ENCODE measurements around the gene GCLC.
"Not testable (repeated sequence)": the region's sequence is repeated elsewhere in the genome, so short reads cannot be mapped to it uniquely, and the experiment has no call there.

The GCLC gene

DNA sequence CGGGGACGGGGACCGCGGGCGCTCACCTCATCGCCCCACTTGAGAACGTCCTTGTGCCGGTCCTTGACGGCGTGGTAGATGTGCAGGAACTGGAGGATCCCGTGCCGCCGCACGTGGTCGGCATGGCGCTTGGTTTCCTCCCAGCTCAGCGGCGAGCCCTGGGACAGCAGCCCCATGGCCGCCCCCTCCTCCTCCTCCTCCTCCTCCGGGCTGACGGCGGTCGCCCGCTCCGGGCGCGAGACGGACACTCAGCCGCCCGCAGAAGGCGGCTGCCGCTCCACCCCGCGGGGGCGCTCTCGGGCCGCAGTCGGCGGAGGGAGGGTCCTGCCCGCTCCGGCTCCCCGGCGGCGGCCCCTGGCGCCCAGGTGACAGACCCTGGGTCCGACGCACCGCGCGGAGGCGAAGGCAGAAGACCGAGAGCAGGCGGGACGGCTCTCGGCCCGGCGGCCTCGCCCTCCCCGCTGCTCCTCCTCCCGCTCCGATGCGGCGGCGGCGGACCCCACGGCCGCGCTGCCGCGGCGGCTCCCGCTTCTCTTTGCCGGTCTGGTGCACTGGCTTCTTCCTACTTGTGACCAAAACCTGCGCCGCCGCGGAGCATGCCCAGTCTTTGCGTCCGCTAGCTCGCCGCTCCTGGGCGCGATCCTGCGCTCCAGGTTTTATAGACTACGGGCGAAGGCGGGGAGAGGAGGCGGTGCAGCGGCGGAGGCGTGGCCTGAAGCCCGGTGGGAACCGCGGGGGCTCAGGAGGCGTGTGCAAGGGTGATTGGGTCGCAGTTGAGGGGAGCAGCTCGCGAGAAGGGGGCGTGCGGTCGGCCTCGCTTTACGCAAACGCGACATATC, at the start of gene GCLC:
TSS of gene GCLC (minus strand) at position 632 of the 839 bp plus-strand sequence. CDS start at position 176, 456 bp downstream.
- peak; percentile 94 for DNase-seq

DNA sequence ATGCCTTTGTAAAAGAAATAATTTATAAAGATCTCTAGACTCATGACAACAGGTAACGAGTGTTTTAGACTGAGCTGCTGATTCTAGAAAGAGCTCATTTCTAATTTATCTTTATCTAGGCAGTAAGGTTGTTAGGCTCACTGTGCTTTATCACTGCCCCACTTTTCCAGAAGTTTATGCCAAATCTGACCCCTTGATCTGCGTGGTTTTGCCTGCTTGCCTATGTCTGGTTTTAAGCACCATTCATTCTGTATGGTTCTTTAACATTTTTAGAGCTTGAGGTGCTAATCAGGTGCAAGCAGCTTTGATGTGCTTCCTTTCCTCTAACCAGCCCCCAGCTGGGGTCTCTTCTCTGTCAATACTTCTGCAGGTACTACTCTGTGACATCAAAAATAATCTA, 49.7 kb upstream of the GCLC start:
- DNase-seq, result no peak

DNA sequence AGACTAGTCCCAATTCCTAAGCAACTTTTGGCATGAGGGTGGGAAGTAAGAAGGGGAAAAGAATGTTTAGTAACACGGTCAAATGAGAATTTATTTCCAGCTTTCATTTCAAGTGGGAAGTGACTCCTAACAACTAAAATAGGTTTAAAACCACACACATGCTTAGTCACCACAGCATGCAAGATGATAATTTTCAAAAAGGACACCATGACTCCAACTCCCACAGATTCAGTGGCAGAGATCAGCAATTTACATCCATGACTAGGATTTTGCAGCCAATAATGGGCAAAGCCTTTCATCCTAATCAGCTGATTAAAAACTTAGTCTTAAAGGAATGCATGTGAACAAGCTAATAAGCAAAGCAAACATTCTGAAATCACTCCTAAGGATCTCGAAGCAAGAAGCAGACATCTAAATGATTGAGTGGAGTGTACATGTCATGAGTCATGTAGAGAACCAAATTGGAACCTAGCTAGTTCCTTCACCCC, 48.1 kb upstream of the GCLC start:
- no peak for DNase-seq

DNA sequence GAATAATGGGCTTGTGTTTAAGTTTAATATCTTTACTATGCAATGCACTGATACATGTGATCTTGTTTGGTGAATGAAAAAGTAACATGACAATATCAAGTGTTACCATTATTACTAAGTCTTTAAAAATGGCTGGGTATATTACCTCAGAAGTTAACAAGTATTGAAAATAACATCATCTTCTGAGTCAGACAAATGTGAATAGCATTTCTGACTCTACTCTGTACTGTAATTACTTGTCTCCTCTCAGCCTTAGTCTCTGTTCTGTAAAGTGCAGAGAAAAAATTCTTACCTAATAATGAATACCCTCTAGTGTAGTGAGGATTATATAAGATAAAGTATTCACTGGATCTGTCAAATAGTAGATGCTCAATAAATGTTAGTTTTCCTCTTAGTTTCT, 47.0 kb upstream of the GCLC start:
- DNase-seq, result no peak

DNA sequence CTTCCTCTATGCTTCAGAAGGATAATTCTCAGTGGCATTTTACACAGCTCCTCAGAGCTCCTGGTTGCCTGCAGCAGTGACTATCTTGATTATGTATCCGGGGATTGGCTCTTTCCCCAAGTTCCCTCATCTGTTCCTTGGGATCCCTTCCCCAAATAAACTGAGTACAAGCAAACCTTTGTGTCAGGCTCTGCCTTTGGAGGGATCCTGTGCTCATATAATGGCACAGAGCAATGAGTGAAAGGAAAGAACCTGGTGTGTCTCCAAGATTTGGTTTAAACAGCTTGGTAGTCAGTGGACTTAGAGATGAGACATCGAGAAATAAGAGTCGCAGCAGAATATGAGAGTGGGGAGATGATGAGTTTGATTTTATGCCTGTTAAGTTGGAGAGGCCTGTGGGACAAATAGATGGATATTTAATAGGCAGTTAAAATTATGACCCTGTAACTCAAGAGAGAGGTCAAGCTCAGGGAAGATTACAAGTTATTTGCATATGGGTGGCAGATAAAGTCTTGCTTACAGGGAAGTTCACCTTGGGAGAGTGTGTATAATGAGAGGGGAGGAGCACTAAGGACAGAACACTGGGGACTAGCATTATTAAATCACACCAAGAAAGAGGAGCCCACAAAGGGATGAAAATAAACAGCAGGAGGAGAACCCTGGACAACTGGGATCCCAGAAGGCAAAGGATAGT, 44.1 kb upstream of the GCLC start:
- no peak for DNase-seq

DNA sequence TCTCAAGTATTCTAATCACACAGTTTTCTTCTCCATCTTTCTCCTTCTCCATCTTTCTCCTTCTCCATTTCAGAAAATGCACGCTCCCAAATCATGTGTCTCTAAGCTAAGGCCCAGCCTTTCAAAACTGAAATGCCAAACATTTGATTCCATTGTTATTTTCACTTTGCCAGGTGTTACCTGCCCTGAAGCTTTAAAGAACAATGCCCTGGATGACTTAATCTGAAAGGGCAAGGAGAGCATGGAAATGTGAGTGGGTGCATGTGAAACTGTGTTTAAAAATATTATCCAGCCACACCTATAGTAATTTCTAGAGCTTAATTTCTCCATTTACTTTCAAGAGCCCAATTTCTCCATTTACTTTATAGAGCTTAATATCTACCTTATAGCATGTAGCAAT, 42.4 kb upstream of the GCLC start:
- no peak for DNase-seq

DNA sequence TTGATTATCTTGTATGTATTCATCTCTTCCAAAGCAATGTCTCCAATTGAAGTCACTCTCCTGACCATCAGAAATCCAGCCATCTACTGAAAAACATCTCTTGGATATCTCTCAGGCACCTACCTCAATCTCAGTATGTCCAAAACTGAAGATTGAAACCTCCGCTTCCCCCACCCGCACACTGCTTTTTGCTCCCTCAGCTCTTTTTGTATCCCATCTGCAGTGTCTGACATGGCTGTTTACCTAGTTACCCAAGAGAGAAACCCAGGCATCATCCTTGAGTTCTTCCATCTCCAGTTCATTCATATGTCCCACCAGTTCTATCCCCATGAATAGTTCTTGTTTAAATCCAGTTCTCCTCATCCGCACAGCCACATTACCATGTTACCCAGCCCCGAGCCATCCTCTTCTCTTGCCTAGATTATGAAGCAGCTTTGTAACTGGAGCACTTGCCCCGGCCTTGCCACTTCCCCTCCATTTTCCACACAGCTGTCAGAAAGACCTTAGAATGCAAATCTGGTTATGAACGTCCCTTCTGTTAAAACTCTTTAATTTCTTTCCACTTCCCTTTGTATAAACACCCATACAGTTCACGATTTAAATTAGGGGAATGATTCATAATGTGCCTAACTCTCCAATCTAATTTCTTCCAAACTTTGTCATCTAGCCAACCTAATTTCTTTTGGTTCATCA, 40.5 kb upstream of the GCLC start:
- DNase-seq, result no peak

DNA sequence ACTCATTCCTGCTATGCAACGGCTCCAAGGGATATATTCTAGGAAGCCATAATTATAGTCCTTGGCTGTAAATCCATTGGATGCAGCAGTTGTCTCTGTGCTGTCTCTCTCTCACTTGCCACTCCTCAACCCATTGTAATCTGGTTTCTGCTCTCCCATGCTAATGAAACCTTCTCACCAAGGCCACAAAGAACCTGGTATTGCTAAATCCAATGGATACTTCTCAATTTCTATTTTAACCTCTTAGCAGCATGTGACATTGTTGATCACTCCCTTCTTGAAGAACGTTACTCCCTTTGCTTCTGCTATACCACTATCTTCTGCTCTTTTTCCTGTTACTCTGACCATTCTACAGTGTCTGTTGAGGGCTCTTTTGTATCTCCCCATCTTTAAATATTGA, 39.8 kb upstream of the GCLC start:
- no peak for DNase-seq

DNA sequence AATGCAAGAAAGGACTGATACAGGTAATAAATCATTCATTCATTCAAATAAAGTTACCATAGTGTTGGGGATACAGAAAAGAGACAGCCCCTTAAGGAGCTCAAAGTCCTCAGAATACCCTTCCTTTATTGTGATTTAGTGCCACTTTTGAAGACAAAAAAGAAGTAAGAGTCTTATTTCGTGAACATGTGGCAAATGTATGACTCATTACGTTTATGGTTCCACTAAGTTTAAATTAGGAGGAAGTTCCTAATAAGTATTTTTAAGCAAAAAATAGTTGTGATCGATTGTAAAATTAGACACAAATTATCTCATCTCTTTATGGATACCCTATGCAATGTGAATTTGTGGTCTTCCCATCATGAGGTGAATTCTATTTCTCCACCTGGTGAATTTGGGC, 38.5 kb upstream of the GCLC start:
- no peak for DNase-seq

DNA sequence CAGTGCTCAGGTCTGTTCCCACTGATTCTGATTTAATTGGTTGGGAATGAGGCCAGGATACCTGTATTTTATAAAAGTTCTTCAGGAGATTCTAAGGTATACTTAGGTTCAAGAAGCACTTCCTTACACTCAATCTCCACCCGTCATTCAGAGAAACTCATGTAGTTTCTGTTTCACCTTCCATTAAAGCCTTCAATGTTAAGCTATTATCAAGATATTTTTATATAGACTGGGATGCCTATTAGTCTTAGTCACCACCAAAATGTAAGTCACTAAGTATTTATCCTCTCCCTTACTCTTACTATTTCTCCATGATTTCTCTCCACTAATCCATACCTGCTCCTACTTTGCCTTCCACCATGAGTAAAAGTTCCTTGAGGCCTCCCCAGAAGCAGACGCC, 38.1 kb upstream of the GCLC start:
- DNase-seq, result no peak

DNA sequence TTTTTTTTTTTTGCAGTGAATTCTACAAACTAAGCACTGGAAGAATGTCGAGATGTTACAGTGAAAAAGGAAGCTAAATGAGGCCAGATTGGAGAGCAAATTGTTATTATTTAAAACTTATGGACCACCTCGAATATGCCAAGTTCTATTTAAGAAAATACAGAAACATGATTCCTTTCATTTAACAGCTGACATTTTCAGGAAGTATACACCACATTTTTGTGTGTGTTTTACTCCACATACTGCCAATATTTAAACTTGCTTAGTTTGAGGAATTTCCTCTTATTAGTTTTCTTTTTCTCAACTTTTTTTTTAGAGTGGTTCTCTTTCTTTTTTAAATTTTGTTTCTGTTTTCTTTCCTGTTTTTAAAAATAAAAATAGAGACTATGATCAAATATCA, 37.0 kb upstream of the GCLC start:
- DNase-seq, result no peak

DNA sequence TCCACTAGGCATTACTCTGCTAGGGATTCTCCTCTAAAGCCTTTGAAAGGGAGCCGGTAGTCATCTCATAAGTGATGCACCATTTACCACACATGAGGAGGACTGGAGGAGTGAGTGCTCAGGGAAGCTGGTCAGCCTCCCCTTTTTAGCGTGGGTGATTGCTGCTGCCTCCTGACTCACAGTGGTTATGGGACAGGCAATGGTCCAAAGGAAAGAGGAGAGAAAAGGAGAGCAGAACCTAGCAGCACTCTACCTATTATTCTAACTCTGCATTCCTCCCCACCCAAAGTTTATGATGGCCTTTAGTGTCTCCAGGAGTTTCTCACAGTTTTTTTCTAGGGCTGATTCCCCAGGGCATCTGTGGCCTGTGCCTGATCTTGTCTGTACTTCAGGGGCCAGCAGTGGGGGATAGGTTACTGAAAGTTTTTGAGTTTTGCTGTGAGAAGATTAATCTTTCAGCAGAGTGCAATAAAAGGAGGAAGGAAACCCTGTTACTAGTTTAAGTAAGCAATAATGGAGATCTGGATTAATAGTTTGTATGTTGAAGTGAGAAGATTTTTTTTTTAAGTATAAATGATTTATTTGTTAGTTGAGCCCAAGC, 36.4 kb upstream of the GCLC start:
- no peak for DNase-seq

DNA sequence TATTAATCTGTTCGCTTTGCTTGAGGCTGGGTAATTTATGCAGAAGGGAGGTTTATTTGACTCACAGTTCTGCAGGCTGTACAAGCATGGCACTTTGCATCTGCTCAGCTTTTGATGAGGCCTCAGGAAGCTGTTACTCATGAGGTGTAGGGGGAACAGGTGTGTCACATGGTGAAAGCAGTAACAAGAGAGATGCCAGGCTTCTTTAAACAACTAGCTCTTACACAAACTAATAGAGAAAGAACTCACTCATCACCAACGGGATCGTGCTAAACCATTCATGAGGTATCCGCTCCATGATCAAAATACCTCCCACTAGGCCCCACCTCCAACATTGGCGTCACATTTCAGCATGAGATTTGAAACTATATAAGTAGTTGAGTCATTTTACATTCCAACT, 34.4 kb upstream of the GCLC start:
- peak; percentile 68 for DNase-seq

DNA sequence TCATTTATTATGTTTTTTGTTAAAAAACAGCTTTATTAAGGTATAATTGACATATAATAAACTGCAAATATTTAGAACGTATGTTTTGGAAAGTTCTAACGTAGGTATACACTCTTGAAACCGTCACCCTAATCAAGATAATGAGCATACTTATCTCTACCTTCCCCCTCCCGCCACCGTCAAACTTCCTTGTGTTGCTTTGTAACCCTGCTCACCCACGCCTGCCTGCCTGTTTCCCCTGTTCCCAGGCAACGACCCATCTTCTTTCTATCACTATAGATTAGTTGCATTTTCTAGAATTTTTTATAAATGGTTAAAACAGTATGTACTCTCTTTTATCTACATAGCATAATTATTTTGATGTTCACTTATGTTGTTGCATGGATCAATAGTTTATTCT, 33.5 kb upstream of the GCLC start:
- DNase-seq, result no peak

DNA sequence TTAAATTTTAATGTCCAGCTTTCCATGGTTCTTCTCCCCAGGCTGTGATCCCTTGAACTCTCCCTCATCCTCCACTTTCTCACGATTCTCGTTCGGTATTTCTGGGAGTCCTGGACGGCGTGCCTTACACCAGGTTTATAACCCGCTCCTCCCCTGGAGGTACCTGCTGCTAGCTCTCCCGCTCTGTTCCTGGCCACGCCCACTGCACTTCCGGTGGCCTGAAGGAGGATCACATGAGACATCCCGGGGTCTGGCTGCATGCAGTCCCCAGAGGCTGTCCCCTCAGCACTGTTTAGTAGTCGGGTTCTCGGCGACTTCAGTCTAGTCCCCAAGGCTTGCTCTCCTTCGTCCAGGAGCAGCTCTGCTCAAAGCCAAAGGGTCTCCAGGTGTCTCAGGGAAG, 28.4 kb upstream of the GCLC start:
- no peak for DNase-seq

DNA sequence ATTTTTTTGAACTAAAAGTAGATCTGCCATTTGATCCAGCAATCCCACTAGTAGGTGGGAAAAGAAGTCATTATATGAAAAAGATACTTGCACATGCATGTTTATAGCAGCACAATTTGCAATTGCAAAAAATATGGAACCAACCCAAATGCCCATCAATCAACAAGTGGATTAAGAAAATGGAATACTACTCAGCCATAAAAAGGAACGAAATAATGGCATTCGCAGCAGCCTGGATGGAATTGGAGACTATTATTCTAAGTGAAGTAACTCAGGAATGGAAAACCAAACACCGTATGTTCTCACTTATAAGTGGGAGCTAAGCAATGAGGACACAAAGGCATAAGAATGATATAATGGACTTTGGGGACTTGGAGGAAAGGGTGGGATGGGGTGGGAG, 27.5 kb upstream of the GCLC start:
- DNase-seq, result not testable (repeated sequence)

DNA sequence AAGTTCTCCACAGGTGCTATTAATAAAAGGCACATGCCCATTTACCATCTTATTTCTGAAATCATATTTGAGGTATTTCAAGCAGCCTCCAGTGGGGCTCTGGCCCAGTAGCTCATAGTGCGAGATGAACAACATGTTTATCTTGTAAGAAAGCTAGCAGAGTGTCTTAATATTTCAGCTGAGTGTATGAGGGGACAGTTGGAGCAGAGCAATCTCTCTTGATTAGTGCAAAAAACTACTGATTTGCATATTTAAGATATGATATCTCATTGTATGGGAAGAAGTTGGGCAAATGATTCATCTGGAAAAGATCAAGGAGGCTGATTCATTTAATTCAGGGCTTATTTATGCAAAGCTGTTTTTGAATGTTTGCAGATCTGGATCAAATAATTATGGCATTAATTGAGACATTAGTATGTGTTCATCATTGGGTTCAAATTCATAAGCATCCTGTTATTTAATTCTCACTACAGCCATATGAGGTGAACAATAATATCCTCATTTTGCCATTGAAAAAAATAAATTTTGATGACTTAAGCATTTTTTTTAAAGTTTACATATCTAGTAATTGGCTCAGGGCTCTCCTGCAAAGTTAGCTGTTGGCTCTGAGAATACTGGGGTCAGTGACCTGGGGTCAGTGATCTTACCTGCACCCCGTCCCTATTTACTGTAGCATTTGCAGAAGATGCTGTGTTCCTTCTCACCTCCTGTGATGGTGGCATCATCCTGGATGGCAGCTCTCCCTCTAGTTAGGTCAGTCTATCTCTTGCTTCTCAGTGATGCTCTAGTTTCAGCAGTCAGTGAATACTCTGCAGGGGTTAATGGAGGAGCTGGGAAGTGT, 24.1 kb upstream of the GCLC start:
- DNase-seq, result no peak

DNA sequence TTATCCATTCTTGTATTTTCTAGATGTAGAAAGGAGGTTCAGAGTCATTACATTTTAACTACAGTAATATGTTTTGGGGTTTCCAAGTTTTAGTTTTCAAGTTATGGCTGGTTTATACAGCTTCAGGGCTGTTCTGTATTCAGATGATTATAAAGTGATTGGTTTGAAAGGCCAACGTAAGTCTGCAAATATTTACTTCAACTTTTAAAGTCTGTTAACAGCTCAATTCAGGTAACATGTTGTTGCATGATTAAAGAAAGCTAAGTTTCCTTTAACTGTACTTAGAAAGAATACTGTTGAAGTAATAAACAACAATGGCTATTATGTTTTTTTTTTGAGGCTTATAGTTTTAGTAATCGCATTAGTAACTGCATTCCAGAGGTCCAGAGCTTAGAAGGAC, 22.8 kb upstream of the GCLC start:
- DNase-seq, result no peak

DNA sequence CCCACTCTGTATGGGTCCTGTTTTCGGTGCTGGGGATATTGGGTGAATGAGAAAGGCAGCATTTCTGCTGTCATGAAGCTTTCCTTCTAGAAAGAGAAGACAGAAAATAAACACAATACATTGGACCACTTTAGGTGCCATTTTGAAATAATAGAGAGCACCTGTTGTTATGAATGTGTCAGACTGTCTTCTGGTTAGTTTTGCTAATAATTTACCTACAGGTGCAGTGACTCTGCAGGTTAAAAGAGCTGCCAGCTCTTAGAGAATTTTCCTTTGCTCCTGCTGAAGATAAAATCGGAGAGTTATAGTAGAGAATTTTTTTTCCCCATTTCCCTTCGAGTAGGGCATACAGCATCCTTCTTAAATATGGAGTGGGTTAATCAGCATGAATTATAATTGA, 21.9 kb upstream of the GCLC start:
- no peak for DNase-seq

DNA sequence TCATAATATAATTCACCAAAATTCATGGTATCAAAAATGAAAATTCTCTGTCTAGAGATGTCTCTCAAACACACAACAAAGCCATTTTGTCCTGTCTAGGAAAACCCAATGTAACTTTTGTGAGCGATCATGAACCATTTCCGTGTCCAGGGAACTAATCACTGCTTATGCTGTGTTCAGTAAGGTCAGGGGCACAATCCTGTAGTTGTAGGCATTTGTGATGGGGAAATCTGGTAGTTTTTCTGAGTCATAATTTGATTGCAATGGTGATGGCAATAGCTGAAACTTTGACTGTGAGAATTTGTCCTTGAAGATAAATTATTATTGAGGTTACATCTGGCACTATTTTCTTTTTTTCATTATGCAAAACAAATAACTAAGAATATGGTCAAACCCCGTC, 21.0 kb upstream of the GCLC start:
- no peak for DNase-seq

DNA sequence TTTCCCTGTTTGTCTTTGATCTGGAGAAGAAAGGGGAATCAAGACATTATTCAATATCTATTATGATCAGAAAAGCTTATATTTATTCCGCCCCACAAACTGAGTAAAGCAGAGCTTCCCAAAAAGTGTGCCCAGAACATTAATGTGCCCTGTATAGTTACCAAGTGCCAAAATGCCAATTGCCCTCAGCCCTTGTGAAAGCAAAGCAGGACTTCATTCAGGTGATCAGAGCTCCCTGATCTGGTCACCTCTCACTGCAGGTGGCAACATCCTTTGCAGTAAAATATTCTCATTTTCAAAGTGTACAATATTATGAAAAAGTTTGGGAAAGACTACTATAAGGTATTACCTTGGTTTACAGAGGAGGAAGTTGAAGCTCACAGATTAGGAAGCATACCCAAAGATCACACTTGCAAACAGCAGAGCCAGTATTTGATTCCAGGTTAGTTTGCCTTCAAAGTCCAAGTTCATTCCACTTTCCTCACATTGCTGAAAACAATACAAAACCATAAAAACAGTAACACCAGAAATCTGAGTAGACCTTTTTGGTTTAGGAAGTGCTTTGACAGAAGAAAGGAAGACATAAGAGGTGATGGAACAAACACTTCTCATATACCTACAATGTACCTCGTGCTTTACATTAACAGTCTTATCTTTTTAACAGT, 19.6 kb upstream of the GCLC start:
- no peak for DNase-seq

Measured in stimulated activated CD4-positive, alpha-beta T cell treated with anti-CD3 and anti-CD28 coated beads, Interleukin-15, amount 100 ng/mL, for 24 hours (primary cell).